Breast epithelium (tissue), 4 donors: ENCODE results near the gene KIF21B. TPM values are rescaled to one million over a fixed set of nuclear protein-coding genes. Genes with fewer than 3 reads are reported as not detected.
"Not testable (repeated sequence)": the region's sequence is repeated elsewhere in the genome, so short reads cannot be mapped to it uniquely, and the experiment has no call there.

ENCODE experiments used
- DNase-seq, 2 donors: peaks; one replicate each; pipeline ENCODE4 v3.0.0-alpha.2; 2019; ENCODE audit warnings: low spot score in 2 of 2
- H3K27ac ChIP-seq, 2 donors: fragments of 200-600 bp; sonication (generic) in 1 of 2; one replicate each; pipeline ENCODE4 v1.5.1; 2016 to 2019; ENCODE audit warnings: mild to moderate bottlenecking in 1 of 2
- H3K27me3 ChIP-seq, 2 donors: fragments of 200-600 bp; sonication (generic) in 1 of 2; one replicate each; pipeline versions ENCODE4 v1.5.1 to v1.6.0; 2017 to 2019; ENCODE audit warnings: control low read depth in 1 of 2, mild to moderate bottlenecking in 1 of 2
- H3K36me3 ChIP-seq: fragments of 200-600 bp; one replicate; pipeline ENCODE4 v1.5.1; 2019
- H3K4me1 ChIP-seq, 2 donors: fragments of 200-600 bp; sonication (generic); one replicate each; pipeline ENCODE4 v1.5.1; 2016 to 2019; ENCODE audit warnings: control low read depth in 1 of 2
- H3K4me3 ChIP-seq, 3 donors: fragments of 200-600 bp; sonication (generic); 1 replicate in 2 of 3; 2 replicates in 1 of 3; pipeline ENCODE4 v1.5.1; 2016 to 2019; ENCODE audit warnings: mild to moderate bottlenecking in 3 of 3, moderate library complexity in 2 of 3
- H3K9me3 ChIP-seq, 2 donors: fragments of 200-600 bp; sonication (generic) in 1 of 2; one replicate each; pipeline ENCODE4 v1.5.1; 2016 to 2019; ENCODE audit warnings: control low read depth in 1 of 2
- CTCF ChIP-seq, 3 donors: fragments of 450-650 bp; IDR thresholded peaks; one replicate each; pipeline ENCODE4 v1.5.1; 2016 to 2017; ENCODE audit warnings: antibody characterized with exemption in 3 of 3, mild to moderate bottlenecking in 3 of 3, moderate library complexity in 3 of 3
- POLR2A ChIP-seq: fragments of 450-650 bp; IDR thresholded peaks from one replicate; pipeline ENCODE4 v1.6.1; 2016; ENCODE audit warnings: antibody characterized with exemption, mild to moderate bottlenecking, moderate library complexity
- POLR2AphosphoS5 ChIP-seq, 3 donors: sonication (generic); formaldehyde crosslinking; IDR thresholded peaks; one replicate each; pipeline ENCODE4 v1.6.1; 2017; ENCODE audit warnings: antibody characterized with exemption in 3 of 3
- intact Hi-C: fragments of 100-400 bp; cut with DNase I; formaldehyde crosslinking; loops from one replicate; pipeline ENCODE4 v1.15.1; 2023; ENCODE audit warnings: low total_unique reads
- total RNA-seq, 3 donors: library from RNA; depleted of rRNA; stranded (reverse); fragments of >200 nt; gene quantifications; one replicate each; pipeline ENCODE4 v1.1.0, GENCODE V29; 2016

KIF21B gene
- total RNA-seq, 3 donors from 2014 or later = 0.96 to 2.6 (median 1.3) TPM

- TF ChIP-seq POLR2A = no peak
- TF ChIP-seq CTCF (IDR thresholded peaks at IDR 0.05) = no peak
- TF ChIP-seq POLR2AphosphoS5 (IDR thresholded peaks at IDR 0.05) = no peak
These were observed 60.4 kb downstream of the KIF21B start for GRCh38 chr1:200963076-200963475.

DNA sequence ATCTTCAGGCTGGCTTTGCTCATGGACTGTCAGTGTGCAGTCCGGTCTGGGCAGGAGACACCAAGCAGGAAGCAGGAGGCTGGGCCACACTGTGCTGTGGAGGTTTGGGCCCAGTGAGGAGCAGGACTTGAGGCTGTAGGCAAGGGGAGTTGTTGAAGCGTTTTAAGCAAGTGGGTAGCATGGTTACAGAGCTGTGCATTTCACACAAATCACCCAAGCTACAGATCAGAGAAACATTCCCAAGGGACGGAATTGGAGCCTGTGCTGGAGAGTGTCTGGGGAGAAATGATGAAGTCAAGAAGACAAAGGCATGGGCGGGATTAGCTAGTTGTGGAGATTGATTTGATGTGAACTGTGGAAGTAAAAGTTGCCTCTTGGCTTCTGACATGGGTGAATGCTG lies 60.9 kb downstream of the KIF21B start:
- H3K4me3 ChIP-seq = no peak overlapping the region
- H3K27ac ChIP-seq = no peak overlapping the region
- DNase-seq = no peak
- no peaks in the 10 kb centered on the region for H3K4me1 ChIP-seq
- intact Hi-C loops = no loop called here
- H3K9me3 ChIP-seq = no peaks in the 10 kb centered on the region
- H3K36me3 ChIP-seq = no peaks in the 10 kb centered on the region
- no peaks in the 10 kb centered on the region for H3K27me3 ChIP-seq
- TF ChIP-seq POLR2AphosphoS5 (IDR thresholded peaks at IDR 0.05) (no peak), CTCF (IDR thresholded peaks at IDR 0.05) (no peak), POLR2A (no peak)

More at GRCh38 chr1:200963076-200963475, 60.4 kb downstream of the KIF21B start:
- intact Hi-C loops = no loop called here
- no peak for DNase-seq
- no peaks in the 10 kb centered on the region for H3K36me3 ChIP-seq
- H3K9me3 ChIP-seq = no peaks in the 10 kb centered on the region
- no peaks in the 10 kb centered on the region for H3K27me3 ChIP-seq
- H3K4me1 ChIP-seq = no peaks in the 10 kb centered on the region
- H3K27ac ChIP-seq = no peak overlapping the region
- H3K4me3 ChIP-seq = no peak overlapping the region

- H3K27ac ChIP-seq, H3K9me3 ChIP-seq, DNase-seq, H3K4me3 ChIP-seq, H3K36me3 ChIP-seq, intact Hi-C loops, H3K27me3 ChIP-seq, H3K4me1 ChIP-seq: not testable (repeated sequence)
These were observed 61.4 kb downstream of the KIF21B start for GRCh38 chr1:200962151-200962550.

- H3K9me3 ChIP-seq = no peaks in the 10 kb centered on the region
- DNase-seq = no peak
These were observed 62.6 kb downstream of the KIF21B start for GRCh38 chr1:200960948-200961340.

DNA sequence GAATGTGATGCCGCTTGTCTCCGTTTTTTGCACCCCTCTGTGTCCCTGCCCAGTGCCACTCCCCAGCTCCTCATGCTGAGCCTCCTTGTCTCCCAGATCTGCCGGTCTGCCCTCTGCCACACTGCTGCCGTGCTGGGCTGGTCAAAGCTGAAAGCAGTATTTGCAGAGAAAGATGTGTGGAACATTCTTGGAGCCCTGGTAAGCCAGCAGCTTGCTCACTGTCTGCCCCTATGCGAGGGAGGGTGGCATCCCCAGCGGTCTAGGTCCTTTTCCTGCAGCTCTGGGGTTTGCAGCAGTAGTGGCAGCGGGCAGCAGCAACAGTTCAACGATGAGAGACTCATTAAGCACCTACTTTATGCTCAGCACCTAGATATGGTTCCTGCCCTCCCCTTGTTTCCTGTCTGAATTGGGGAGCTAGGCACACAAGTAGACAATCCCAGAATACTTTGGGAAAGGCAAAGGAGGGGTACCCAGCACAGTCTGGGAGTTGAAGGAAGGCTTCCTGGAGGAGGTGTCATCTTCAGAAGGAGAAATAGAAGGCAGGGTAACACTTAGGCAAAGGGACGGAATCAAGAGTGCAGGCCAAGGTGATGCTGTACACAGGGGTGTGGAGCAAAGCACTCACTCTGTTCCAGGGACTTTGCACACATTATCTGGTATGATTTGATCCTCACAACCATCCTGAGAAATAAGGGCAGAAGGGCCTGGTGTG lies 63.1 kb downstream of the KIF21B start:
- Histone ChIP-seq H3K27ac (no peak overlapping the region), H3K9me3 (no peaks in the 10 kb centered on the region), H3K4me1 (no peaks in the 10 kb centered on the region), H3K36me3 (no peaks in the 10 kb centered on the region), H3K4me3 (no peak overlapping the region), H3K27me3 (no peaks in the 10 kb centered on the region)
- intact Hi-C loops = no loop called here
- TF ChIP-seq POLR2AphosphoS5 (IDR thresholded peaks at IDR 0.05) = no peak
- TF ChIP-seq CTCF (IDR thresholded peaks at IDR 0.05) = no peak
- TF ChIP-seq POLR2A = no peak
- no peak for DNase-seq

More at GRCh38 chr1:200960948-200961340, 62.6 kb downstream of the KIF21B start:
- no peaks in the 10 kb centered on the region for H3K4me1 ChIP-seq
- H3K27me3 ChIP-seq = no peaks in the 10 kb centered on the region
- intact Hi-C loops = no loop called here
- no peak overlapping the region for H3K27ac ChIP-seq
- TF ChIP-seq POLR2AphosphoS5 (IDR thresholded peaks at IDR 0.05) (no peak), CTCF (IDR thresholded peaks at IDR 0.05) (no peak), POLR2A (no peak)
- no peak overlapping the region for H3K4me3 ChIP-seq
- no peaks in the 10 kb centered on the region for H3K36me3 ChIP-seq
